HG03135 (cell line): ENCODE data around the gene IL20.

Experiments used
- ATAC-seq: cut with Tn5 transposase; IDR thresholded peaks from one replicate; pipeline ENCODE4 v1.9.1; 2021; ENCODE audit warnings: mild to moderate bottlenecking, moderate library complexity; ENCODE audit not compliant: unreplicated experiment

The IL20 gene

DNA sequence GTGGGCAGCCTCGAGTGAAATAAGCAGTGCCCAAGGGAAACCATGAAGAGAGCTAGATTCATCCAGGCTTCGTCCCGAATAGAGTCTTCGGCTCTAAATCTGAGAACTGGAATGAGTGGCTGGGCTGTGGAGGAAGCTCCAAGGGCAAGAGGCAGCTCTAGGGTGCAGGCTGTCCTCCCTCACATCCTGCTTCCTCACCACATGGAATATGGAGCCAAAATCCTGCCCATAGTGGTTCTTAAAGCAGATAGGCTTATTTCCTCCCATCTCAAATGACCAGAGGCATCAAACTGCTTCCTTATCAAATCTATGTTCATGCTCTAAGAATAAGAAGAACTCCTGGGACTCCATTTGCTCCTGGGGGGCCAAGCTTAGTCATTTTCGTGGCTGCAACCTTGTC, 34.3 kb downstream of the IL20 start:
- ATAC-seq: no peak

DNA sequence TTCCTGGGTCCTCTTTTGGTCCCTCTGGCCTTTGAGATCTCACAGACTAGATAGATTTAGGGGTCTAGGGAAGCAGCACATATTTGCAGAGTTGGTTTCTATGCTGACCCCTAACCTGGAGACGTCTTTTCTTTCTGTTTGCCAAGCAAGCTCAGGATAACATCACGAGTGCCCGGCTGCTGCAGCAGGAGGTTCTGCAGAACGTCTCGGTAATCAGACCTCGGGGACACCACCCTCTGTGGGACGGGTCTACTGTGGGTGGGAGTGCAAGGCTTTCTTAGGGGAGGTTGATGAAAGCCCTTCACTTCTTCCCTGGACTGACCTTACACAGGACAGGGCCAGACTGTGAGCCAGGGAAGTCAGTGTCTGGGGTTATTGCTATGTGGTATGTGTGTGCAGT, 34.7 kb downstream of the IL20 start:
- ATAC-seq: no peak

DNA sequence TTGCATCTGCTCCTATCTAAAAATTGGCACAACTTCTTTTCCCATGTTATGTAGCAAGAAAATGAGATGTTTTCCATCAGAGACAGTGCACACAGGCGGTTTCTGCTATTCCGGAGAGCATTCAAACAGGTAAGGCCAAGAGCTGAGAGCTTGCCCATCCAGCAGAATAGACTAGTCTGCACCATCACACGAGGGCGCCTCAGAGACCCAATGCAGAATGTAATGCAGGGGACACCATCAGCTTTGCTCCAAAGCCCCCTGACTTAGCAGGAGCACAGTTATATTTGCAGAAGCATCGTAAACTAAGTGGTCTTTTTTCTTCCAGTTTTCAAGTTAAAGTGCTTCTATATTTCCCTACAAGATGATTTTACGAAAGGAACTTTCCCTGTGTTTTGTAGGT, 36.5 kb downstream of the IL20 start:
- no peak for ATAC-seq

DNA sequence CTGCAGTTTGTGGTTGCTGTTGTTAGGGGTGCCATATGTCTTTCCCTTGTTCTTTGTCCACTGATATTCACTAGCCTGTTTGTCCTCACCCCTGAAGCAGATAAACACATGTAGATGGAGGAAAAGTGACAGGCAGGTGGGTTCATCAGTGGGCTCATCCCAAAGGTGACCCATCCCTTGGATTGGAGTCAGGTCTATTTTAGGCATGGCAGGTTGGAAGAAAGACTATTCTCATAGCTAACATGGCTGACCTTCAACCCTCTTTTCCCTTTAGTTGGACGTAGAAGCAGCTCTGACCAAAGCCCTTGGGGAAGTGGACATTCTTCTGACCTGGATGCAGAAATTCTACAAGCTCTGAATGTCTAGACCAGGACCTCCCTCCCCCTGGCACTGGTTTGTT, 37.3 kb downstream of the IL20 start:
- no peak for ATAC-seq

DNA sequence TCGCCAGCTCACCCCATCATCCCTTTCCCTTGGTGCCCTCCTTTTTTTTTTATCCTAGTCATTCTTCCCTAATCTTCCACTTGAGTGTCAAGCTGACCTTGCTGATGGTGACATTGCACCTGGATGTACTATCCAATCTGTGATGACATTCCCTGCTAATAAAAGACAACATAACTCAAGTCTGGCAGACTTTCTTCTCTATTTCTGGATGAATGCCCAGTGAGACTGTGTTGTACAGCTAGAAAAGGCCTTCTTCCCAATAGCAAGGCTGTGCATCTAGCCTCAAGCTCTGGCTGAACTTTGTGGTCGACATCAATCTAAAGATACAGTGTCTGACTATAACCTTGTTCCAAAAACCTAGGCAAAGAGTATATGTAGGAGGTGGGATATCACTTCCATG, 38.3 kb downstream of the IL20 start:
- ATAC-seq: no peak

DNA sequence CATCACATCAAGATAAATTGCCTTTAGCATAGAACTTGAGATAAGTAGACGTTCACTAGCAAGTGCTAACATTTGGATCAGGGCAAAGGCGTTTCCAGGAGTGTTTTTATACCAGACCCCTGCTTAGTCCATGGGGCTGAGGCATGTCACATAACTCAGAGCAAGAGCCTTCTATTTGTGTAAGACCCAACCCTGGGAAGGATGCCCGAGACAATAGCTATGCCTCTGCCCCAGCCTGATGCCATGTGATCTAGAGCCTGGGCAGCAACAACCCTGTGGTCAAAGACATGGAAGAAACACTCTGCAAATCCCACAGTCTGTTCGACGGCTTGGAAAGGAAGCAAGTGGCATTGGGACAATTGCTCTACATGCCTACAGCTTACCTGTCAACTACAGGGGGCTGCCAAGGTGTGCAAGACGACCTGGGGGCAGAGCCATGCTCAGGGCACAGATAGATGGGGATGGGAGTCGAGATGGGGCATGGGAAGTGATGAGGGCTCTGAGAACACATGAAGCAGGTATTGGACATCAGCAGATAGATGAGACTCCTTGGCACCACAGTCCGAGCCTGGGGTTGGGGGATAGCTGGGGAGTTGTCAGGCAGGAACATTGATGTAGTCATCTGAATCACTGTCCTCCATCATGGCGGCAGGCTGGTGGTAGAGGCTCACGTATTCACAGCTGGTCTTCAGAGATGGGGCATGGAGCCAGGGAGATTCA, 39.2 kb downstream of the IL20 start:
- no peak for ATAC-seq

DNA sequence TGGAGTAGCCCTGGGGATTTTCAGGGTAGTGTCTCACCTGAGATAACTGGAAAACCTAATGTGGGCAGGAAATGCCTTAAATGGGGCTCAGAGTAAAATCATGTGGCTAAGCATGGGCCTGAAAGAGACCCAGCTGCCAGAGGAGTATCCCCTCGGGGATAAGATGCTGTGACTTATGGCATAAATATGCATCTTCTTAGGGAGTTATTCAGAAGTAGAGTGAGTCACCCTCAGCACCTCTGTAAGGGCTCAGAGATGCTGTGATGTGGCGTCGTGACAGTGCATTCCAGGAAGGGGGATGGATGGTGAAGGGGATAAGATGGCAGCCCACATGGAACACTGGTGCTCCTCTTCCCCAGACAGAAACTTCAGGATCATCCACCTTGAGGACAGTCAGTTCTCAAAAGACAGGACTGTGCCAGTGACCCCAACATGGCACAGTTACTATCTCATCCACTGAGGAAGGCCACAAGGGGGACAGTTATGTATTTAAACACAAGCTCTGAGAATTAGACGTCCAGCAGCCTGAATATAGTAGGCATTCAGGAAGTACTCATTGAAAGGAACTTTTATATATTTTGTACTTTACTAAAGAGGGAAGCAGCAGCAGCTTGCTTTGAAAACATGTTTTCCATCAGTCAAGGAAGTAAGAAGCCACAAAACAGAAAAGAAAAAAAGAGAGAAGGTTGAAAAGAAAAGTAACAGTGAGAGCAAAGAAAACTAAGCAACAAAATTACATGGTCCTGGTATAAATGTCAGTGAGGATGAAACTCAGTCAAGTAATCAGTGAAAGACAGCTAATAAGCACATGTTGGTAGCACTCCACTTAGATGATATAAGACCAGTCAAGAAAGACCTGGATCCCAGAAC, 40.1 kb downstream of the IL20 start:
- ATAC-seq: no peak

DNA sequence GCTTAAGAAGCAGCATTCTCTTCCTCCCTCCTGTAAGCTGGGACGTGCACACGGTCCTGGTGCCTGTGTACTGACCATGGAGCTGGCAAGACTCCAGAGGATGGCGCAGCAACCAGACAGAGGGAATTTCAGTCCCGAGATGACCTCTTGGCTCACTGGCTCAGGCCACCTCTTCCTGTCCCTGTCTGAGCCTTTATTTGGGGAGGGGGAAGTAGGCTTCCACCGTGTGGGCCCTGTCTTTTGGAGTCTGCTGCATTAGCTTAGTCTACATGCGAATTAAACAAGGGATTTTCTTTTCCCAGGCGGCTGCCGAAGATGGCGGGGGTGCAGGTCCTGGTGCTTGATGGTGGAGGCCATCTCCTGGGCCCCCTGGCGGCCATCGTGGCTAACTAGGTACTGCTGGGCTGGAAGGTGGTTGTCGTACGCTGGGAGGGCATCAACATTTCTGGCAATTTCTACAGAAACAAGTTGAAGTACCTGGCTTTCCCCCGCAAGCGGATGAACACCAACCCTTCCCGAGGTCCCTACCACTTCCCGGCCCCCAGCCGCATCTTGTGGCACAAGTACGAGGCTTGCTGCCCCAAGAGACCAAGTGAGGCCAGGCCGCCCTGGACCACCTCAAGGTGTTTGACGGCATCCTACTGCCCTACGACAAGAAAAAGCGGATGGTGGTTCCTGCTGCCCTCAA, 42.0 kb downstream of the IL20 start:
- ATAC-seq: no peak

DNA sequence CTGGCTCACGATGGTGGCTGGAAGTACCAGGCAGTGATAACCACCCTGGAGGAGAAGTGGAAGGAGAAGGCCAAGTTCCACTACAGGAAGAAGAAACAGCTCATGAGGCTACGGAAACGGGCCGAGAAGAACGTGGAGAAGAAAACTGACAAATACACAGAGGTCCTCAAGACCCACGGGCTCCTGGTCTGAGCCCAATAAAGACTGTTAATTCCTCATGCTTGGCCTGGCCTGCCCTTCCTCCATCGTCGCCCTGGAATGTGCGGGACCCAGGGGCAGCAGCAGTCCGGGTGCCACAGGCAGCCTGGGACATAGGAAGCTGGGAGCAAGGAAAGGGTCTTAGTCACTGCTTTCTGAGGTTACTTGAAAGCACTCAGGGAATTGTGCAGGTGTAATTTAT, 42.6 kb downstream of the IL20 start:
- ATAC-seq: no peak

DNA sequence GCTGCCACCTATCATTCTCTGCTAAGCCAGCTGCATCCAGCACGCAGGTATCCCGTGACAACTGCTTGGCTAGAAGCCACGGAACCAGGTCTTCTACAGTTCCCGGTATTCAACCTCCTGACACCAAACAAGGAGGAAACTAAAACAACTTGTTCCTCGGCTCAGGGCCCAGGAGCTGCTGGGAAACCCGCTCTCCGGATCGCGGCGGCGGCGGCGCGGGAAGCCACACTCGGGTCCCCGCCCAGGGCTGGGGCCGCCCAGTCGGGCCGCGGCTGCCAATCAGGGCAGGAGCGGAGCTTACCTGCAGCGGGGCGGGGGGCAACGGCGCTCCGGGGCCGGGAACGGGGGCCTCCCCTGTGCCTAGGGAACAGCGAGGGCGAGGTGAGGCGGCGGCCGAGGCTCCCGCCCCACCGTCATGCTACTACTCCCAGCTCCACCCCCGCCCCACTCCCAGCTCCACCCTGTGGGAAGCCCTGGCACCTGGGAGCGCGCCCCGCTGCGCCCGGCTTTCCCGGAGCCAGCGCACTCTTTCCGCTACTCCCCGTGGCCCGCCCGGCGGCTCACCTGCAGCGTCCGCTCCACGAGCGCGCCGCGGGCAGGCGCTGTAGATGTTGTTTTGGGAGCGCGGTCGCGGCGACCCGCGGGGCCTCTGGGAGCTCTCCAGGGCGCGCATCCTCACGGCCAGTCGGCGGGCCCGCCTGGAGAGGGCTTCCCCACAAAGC, 43.9 kb downstream of the IL20 start:
- ATAC-seq: no peak

DNA sequence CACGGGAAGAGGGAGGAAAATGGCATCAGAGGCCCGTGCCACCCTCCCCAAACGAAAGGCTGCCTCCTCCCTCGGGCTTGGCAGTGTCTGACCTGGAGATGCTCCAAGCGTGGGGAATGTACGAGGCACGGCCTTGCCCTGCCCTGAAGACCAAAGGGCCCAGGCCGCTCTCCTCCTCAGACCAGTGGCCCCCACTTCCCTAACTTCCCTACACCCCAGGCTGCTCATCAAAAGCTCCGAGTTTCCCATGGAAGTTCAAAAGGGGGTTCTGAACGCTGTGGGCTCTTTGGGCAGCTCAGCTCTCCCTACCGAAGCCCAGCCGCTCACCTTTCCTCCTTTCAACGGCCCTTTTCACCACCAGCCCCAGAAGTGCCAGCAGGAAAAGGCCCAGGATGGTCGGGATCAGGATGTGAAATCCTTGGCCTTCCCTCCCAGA, 44.5 kb downstream of the IL20 start:
- ATAC-seq: no peak

DNA sequence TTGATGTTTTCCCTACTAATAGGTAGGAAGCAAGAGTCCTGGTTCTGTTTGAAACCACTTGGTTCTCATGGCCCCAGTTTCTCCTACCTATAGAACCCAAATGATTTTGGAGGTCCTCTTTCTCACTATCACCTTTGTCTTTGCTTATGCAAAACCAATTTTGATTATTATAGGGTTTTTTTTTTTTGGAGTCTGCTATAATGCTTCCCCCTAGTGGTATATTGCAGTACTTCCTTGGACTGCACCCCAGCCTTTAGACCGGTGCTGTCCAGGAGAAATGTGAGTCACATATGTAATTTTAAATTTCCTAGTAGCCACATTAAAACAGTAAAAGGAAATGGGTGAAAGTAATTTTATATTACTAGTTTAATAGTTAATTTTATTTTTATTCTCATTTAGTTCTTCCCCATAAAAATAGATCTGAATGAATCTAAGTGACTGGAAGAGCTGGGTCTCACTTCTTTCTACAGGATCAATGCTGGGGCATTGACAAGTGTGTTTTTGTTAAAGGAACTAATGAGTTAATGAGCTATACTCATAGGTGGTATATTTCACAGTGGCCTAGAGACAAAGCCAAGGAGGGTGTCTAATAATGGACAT, 45.7 kb downstream of the IL20 start:
- ATAC-seq: no peak

DNA sequence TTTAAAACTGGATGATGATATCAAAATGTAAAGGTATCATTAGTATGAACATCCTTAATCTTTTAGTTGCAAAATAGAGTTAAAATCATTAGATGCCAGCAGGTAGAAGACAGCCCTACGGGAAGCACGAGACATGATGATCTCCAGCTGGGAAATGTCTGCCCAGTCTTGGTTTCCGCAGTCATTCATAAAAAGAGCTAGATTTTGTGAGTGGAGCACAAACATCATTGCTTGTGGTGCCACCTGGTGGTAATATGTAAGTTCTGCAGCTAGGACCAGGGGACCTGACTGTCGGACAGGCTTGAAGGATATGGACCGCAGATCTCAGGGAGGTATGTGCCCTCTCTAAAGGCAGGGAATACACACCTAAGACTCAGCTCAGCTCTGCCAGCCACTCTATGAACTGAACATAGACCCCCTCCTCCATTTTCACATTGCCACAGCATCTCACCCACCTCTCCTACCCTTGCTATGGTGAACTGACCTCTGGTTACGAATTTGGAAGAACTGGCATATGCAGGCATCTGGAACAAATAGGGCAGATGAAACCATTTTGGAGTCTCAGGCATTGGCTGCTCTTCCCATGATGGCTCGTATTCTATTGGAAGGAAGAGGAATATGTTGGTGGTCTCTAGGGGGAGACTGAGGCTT, 47.1 kb downstream of the IL20 start:
- no peak for ATAC-seq

DNA sequence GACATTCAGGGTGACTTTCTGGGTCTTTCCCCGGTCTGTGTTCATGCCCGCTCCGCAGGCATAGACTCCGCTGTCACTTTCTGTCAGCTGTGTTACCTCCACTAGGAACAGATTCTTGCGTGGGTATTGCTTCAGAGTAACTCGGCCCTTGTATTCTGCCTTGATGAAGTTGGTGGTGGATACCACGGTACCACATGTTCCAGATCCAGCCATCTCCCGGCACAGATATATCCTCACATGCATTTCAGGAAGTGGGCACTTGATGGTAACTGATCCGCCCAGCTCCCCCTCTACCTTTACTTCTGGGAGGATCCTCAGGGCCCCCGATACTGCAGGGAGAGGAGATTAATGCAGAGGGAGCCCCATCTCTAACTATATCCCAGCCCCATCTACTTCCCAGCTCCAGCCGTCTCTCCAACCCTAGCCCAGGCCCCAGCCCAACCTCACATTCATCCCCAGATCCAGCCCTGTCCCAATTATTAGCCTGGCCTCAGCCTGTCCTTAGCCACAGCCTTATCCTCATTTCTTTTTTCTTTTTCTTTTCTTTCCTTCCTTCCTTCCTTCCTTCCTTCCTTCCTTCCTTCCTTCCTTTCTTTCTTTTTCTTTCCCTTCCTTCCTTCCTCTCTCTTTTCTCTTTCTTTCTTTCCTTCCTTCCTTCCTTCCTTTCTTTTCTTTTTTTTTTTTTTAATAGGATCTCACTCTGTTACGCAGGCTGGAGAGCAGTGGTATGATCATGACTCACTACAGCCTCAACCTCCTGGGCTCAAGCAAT, 48.5 kb downstream of the IL20 start:
- no peak for ATAC-seq

DNA sequence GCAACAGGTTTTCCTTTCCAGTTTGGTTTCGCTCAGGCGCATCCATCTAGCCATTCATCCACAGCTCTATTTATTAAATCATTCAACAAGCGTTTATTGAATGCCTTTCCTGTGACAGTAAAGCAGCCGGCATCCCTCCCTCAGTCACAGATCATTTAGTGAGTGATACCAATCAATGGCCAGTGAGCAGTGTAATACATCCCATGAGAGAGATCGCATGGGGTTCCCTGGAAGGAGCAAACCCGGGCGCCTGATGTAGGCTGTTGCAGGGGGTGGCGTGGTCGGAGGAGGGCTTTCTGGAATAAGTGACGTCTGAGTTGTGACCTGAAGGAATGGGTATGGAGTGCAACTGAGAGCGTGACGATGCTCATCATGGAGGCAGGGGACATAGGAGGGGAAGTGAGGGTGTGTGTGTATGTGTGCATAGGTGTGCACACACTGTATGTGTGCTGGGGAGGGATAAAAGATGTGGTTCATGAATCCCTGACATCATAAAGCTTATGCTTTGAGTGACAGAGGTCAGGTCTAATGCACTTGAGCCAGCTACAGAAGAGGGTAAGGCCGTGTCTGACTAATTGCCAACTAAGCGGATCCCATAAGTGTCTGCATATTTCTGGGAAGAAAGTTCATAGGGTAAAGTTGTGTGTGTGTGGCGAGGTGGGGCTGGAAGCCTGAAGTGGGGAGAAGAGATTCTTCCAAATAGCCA, 49.8 kb downstream of the IL20 start:
- ATAC-seq: no peak

DNA sequence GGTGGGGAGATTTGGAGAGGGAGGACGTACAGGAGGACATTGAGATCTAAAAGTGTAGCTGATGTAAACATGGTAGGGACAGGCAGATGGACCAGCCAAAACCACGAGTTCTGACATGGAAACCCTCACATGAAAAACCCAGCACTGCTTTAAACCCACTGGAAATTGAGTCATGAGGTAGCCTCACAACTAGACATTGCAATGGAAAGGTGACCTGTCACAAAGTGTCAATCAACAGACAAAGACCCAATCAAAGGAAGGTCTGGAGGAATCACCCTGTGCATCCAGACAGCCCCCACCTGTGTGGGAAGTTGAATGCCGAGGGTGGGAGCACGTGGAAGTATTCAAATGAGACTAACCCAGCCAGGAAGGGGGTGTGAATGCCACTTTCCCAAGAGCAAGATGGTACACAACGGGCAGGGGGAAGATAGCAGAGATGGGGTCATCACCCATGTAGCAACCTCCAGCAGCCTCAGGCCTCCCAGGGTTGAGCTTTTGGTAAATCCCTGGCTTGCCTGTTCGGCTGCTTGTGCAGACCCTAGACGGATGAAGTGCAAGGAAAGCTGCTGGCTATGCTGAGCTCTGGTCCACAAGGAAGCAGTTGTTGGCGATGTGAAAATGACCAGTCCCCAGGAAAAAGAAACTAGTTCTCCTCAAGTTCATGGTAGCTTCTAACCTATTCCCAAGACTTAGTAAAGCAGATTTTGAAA, 50.7 kb downstream of the IL20 start:
- no peak for ATAC-seq

DNA sequence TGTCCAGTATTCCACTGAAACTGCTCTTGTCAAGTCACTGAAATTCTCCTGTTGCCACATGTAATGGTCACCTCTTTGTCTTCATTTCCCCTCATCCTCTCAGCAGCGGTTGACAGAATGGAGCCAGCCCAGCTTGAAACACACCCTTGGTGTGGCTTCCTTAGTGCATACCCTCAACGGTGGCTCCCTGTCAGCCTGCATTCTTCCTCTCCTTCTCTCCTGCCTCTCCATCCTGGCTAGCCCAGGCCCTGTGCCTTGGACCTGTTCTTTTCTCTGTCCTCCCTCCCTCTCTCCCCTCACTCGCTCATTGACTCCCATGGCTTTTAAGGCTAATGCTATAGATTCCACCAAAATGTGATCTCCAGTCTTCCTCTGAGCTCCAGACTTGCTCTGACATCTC, 52.7 kb downstream of the IL20 start:
- ATAC-seq: no peak
